Loucy (cell line): Measurements from ENCODE around the gene CD160.
A peak's percentile ranks its signal among the peaks of the same experiment; 100 is the strongest.

Experiments used
- H2AFZ ChIP-seq: fragments of 200-600 bp; sonication (generic); 2 replicates; pipeline ENCODE4 v1.6.0; 2016; ENCODE audit warnings: antibody characterized with exemption, mild to moderate bottlenecking, low read length, moderate library complexity
- H3F3A ChIP-seq: fragments of 200-600 bp; 2 replicates; pipeline ENCODE4 v1.6.0; 2016; ENCODE audit warnings: antibody characterized with exemption, low read depth, mild to moderate bottlenecking
- H3K27me3 ChIP-seq: fragments of 200-600 bp; sonication (generic); 2 replicates; pipeline ENCODE4 v1.6.1; 2014; ENCODE audit warnings: low read length, mild to moderate bottlenecking; ENCODE audit not compliant: insufficient read depth, poor library complexity, severe bottlenecking
- H3K36me3 ChIP-seq: fragments of 200-600 bp; sonication (generic); 2 replicates; pipeline ENCODE4 v1.6.1; 2016; ENCODE audit warnings: low read length; ENCODE audit not compliant: insufficient read depth
- H3K4me1 ChIP-seq: fragments of 200-600 bp; sonication (generic); 2 replicates; pipeline ENCODE4 v1.5.1; 2014; ENCODE audit warnings: low read length, mild to moderate bottlenecking; ENCODE audit not compliant: insufficient read depth, poor library complexity, severe bottlenecking
- H3K4me2 ChIP-seq: fragments of 200-600 bp; sonication (generic); 2 replicates; pipeline ENCODE4 v1.6.0; 2014; ENCODE audit warnings: antibody characterized with exemption, low read length, low read depth, mild to moderate bottlenecking; ENCODE audit not compliant: poor library complexity, severe bottlenecking
- H3K4me3 ChIP-seq: fragments of 200-600 bp; sonication (generic); 2 replicates; pipeline ENCODE4 v1.5.1; 2014; ENCODE audit warnings: low read length, mild to moderate bottlenecking, mixed read lengths; ENCODE audit not compliant: poor library complexity, severe bottlenecking
- H3K79me2 ChIP-seq: fragments of 200-600 bp; sonication (generic); 2 replicates; pipeline ENCODE4 v1.6.1; 2014; ENCODE audit warnings: low read length; ENCODE audit not compliant: insufficient read depth
- H3K9ac ChIP-seq: fragments of 200-600 bp; sonication (generic); 2 replicates; pipeline ENCODE4 v1.6.0; 2014; ENCODE audit warnings: mild to moderate bottlenecking, low read depth, low read length, moderate library complexity; ENCODE audit not compliant: poor library complexity, severe bottlenecking
- H3K9me2 ChIP-seq: fragments of 200-600 bp; sonication (generic); replicated peaks from 2 replicates; pipeline ENCODE4 v1.6.1; 2016; ENCODE audit warnings: low read depth, low read length, mixed read lengths
- H3K9me3 ChIP-seq: fragments of 200-600 bp; sonication (generic); 2 replicates; pipeline ENCODE4 v1.6.1; 2014; ENCODE audit warnings: mild to moderate bottlenecking, antibody characterized with exemption, low read length, low read depth; ENCODE audit not compliant: insufficient read depth
- H4K20me1 ChIP-seq: fragments of 200-600 bp; sonication (generic); 2 replicates; pipeline ENCODE4 v1.6.0; 2014; ENCODE audit warnings: antibody characterized with exemption, low read length, mild to moderate bottlenecking; ENCODE audit not compliant: insufficient read depth, poor library complexity, severe bottlenecking
- CTCF ChIP-seq: fragments of 200-600 bp; sonication (generic); conservative IDR thresholded peaks from 2 replicates; pipeline ENCODE4 v1.5.1; 2014; ENCODE audit warnings: mild to moderate bottlenecking, antibody characterized with exemption, low read length
- EZH2phosphoT487 ChIP-seq: fragments of 200-600 bp; IDR thresholded peaks from 2 replicates; pipeline ENCODE4 v1.6.1; 2018; ENCODE audit warnings: antibody characterized with exemption, mild to moderate bottlenecking, moderate library complexity, borderline replicate concordance

The CD160 gene

GRCh38 chr1:145690587-145691558 lies 28.4 kb upstream of the CD160 start:
- TF ChIP-seq EZH2phosphoT487: no peak
- TF ChIP-seq CTCF: no peak
- peak overlapping the region; percentile 51 for H3K4me2 ChIP-seq
- peak overlapping the region; percentile 23 for H3K4me3 ChIP-seq
- H3K79me2 ChIP-seq: no peaks in the 10 kb centered on the region
- no peak overlapping the region for H2AFZ ChIP-seq
- H3K9me3 ChIP-seq: no peaks in the 10 kb centered on the region
- no peaks in the 10 kb centered on the region for H3K9me2 ChIP-seq
- no peaks in the 10 kb centered on the region for H4K20me1 ChIP-seq
- no peaks in the 10 kb centered on the region for H3K27me3 ChIP-seq
- peaks cover 10% of the 10 kb centered on the region for H3K4me1 ChIP-seq
- no peaks in the 10 kb centered on the region for H3F3A ChIP-seq
- no peak overlapping the region for H3K9ac ChIP-seq
- no peaks in the 10 kb centered on the region for H3K36me3 ChIP-seq

DNA sequence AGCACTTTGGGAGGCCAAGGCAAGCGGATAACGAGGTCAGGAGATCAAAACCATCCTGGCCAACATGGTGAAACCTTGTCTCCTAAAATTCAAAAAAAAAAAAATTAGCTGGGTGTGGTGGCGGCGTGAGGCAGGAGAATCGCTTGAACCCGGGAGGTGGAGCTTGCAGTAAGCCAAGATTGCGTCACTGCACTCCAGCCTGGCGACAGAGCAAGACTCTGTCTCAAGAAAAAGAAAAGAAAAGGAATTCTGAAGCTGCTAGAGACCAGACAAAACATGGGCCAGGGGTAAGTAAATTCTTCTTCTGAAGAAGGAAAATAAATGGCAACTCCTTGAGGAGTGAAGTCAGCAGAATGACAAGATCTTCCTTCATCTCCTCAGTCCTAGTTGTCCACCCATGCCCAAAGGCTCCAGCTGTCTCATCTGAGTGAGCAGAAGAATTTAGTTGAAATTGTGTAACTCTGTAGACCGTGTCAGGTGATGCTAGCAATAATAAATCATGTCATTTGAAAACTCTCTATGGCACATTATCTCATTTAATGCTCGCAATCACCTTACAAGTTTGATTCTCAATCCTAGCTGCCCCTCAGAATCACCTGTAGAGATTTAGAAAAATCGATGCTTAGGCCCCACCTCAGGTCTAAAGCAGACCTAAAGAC lies 26.4 kb upstream of the CD160 start:
- H2AFZ ChIP-seq: no peak overlapping the region
- no peaks in the 10 kb centered on the region for H4K20me1 ChIP-seq
- H3K4me3 ChIP-seq: no peak overlapping the region
- no peak overlapping the region for H3K9ac ChIP-seq
- H3K36me3 ChIP-seq: no peaks in the 10 kb centered on the region
- H3F3A ChIP-seq: no peaks in the 10 kb centered on the region
- no peak overlapping the region for H3K4me2 ChIP-seq
- H3K27me3 ChIP-seq: no peaks in the 10 kb centered on the region
- TF ChIP-seq EZH2phosphoT487 (no peak), CTCF (no peak)
- no peaks in the 10 kb centered on the region for H3K79me2 ChIP-seq
- no peaks in the 10 kb centered on the region for H3K9me2 ChIP-seq
- peaks cover 10% of the 10 kb centered on the region for H3K4me1 ChIP-seq
- no peaks in the 10 kb centered on the region for H3K9me3 ChIP-seq

GRCh38 chr1:145695821-145696629 lies 23.3 kb upstream of the CD160 start:
- H3K79me2 ChIP-seq: no peaks in the 10 kb centered on the region
- no peaks in the 10 kb centered on the region for H3K9me3 ChIP-seq
- no peak overlapping the region for H3K9ac ChIP-seq
- TF ChIP-seq CTCF (no peak), EZH2phosphoT487 (no peak)
- H3K4me3 ChIP-seq: no peak overlapping the region
- H3F3A ChIP-seq: no peaks in the 10 kb centered on the region
- no peaks in the 10 kb centered on the region for H3K27me3 ChIP-seq
- no peaks in the 10 kb centered on the region for H3K9me2 ChIP-seq
- H3K4me2 ChIP-seq: no peak overlapping the region
- no peaks in the 10 kb centered on the region for H4K20me1 ChIP-seq
- H3K4me1 ChIP-seq: no peaks in the 10 kb centered on the region
- H3K36me3 ChIP-seq: no peaks in the 10 kb centered on the region
- no peak overlapping the region for H2AFZ ChIP-seq
